Muscle of leg (tissue), 16 donors: ENCODE measurements around the gene ZFYVE1. TPM values are rescaled to one million over a fixed set of nuclear protein-coding genes. Genes with fewer than 3 reads are reported as not detected.

Source experiments
- DNase-seq: peaks from one replicate; pipeline ENCODE4 v3.0.0; 2013
- H3K27ac ChIP-seq: one replicate; pipeline ENCODE4 v1.5.1; 2013; ENCODE audit warnings: mild to moderate bottlenecking, low read length, control low read depth
- H3K27me3 ChIP-seq: one replicate; pipeline ENCODE4 v1.6.1; 2013; ENCODE audit warnings: low read length; ENCODE audit not compliant: control insufficient read depth, insufficient read depth
- H3K36me3 ChIP-seq: one replicate; pipeline ENCODE4 v1.6.1; 2013; ENCODE audit warnings: low read length; ENCODE audit not compliant: control insufficient read depth, insufficient read depth
- H3K4me1 ChIP-seq: one replicate; pipeline ENCODE4 v1.6.1; 2013; ENCODE audit warnings: low read length; ENCODE audit not compliant: control insufficient read depth, insufficient read depth
- H3K4me3 ChIP-seq: one replicate; pipeline ENCODE4 v1.5.1; 2013; ENCODE audit warnings: low read length, control low read depth
- H3K9me3 ChIP-seq: replicated peaks from 2 replicates; pipeline ENCODE4 v1.6.1; 2013; ENCODE audit warnings: low read depth, low read length; ENCODE audit not compliant: control insufficient read depth
- WGBS: methylation state at CpG from one replicate; pipeline ENCODE4 v1.1.5; 2013; ENCODE audit warnings: missing lambda C conversion rate; ENCODE audit not compliant: insufficient coverage; 5-methylcytosine and 5-hydroxymethylcytosine counted together
- long read RNA-seq, 11 donors: transcript quantifications; one replicate each; lab custom pipeline, GENCODE V29; 2026
- polyA plus RNA-seq, 8 donors: library from polyadenylated mRNA; unstranded; fragments of 120-200 nt; gene quantifications; one replicate each; pipeline versions ENCODE4 v1.2.1 to v1.2.3, GENCODE V29; 2013; ENCODE audit warnings: inconsistent platforms in 1 of 8, low replicate concordance in 1 of 8; ENCODE audit not compliant: insufficient read length in 8 of 8, insufficient read depth in 1 of 8
- total RNA-seq: library from RNA; stranded (reverse); fragments of 120-200 nt; gene quantifications from one replicate; pipeline ENCODE4 v1.2.4, GENCODE V29; 2013

Gene ZFYVE1
- total RNA-seq, result 8.4 TPM
- 10 to 100 TPM; 11.2 to 15.3 (median 12.8) TPM for polyA plus RNA-seq
- long read RNA-seq, donor 1, full-length matches to known transcripts, result 2 of 2 reads
- long read RNA-seq, donor 1, partial matches to known transcripts, result 0 of 2 reads
- long read RNA-seq, donor 1, other reads (novel, unspliced or antisense), result 0 of 2 reads
- long read RNA-seq, donor 2, full-length matches to known transcripts, result 2 of 2 reads
- long read RNA-seq, donor 2, partial matches to known transcripts, result 0 of 2 reads
- long read RNA-seq, donor 2, other reads (novel, unspliced or antisense), result 0 of 2 reads
- long read RNA-seq, donor 3, full-length matches to known transcripts, result 2 of 2 reads
- long read RNA-seq, donor 3, partial matches to known transcripts, result 0 of 2 reads
- long read RNA-seq, donor 3, other reads (novel, unspliced or antisense), result 0 of 2 reads
- long read RNA-seq, donor 4, result 0 reads
- long read RNA-seq, donor 5, full-length matches to known transcripts, result 2 of 8 reads
- long read RNA-seq, donor 5, partial matches to known transcripts, result 6 of 8 reads
- long read RNA-seq, donor 5, other reads (novel, unspliced or antisense), result 0 of 8 reads
- long read RNA-seq, donor 6, full-length matches to known transcripts, result 2 of 2 reads
- long read RNA-seq, donor 6, partial matches to known transcripts, result 0 of 2 reads
- long read RNA-seq, donor 6, other reads (novel, unspliced or antisense), result 0 of 2 reads
- long read RNA-seq, donor 7, full-length matches to known transcripts, result 4 of 4 reads
- long read RNA-seq, donor 7, partial matches to known transcripts, result 0 of 4 reads
- long read RNA-seq, donor 7, other reads (novel, unspliced or antisense), result 0 of 4 reads
- long read RNA-seq, donor 8, full-length matches to known transcripts, result 1 of 213 reads
- long read RNA-seq, donor 8, partial matches to known transcripts, result 212 of 213 reads
- long read RNA-seq, donor 8, other reads (novel, unspliced or antisense), result 0 of 213 reads
- long read RNA-seq, donor 9, partial matches to known transcripts, result 47 of 47 reads
- long read RNA-seq, donor 9, other reads (novel, unspliced or antisense), result 0 of 47 reads
- long read RNA-seq, donor 10, full-length matches to known transcripts, result 2 of 2 reads
- long read RNA-seq, donor 10, partial matches to known transcripts, result 0 of 2 reads
- long read RNA-seq, donor 10, other reads (novel, unspliced or antisense), result 0 of 2 reads
- long read RNA-seq, donor 11, full-length matches to known transcripts, result 1 of 1 reads
- long read RNA-seq, donor 11, partial matches to known transcripts, result 0 of 1 reads
- long read RNA-seq, donor 11, other reads (novel, unspliced or antisense), result 0 of 1 reads

- peak within 1 kb of the TSS; percentile 89 for H3K27ac ChIP-seq
- DNase-seq, result peak; percentile 100
- peak within 1 kb of the TSS; percentile 73 for H3K4me3 ChIP-seq
- WGBS, result 0% methylated on average over 32 of the region's 42 CpGs
- H3K4me1 ChIP-seq, result peaks cover 3% of the 10 kb centered on the region
- peaks cover 14% of the 10 kb centered on the region for H3K36me3 ChIP-seq
- H3K27me3 ChIP-seq, result no peaks in the 10 kb centered on the region
- H3K9me3 ChIP-seq, result no peaks in the 10 kb centered on the region
These were observed at the start of gene ZFYVE1 for GRCh38 chr14:73026845-73027542. Gene ZFYVE1, minus strand, starts transcription at chr14:73027106. Its CDS starts 2,598 bp downstream, at chr14:73024508.

- no peaks in the 10 kb centered on the region for H3K4me1 ChIP-seq
- no CpG with 5 or more reads among the region's 4 CpGs for WGBS
- peaks cover 32% of the 10 kb centered on the region for H3K36me3 ChIP-seq
- no peaks in the 10 kb centered on the region for H3K27me3 ChIP-seq
- H3K27ac ChIP-seq, result no peak overlapping the region
- no peak for DNase-seq
- H3K9me3 ChIP-seq, result no peaks in the 10 kb centered on the region
- no peak overlapping the region for H3K4me3 ChIP-seq
These were observed 42.7 kb upstream of the ZFYVE1 start for GRCh38 chr14:73069585-73069984.

- H3K9me3 ChIP-seq, result no peaks in the 10 kb centered on the region
- peaks cover 7% of the 10 kb centered on the region for H3K36me3 ChIP-seq
- 0% methylated on average over 20 of the region's 27 CpGs for WGBS
- H3K27me3 ChIP-seq, result no peaks in the 10 kb centered on the region
- peaks cover 6% of the 10 kb centered on the region for H3K4me1 ChIP-seq
- peak overlapping the region; percentile 72 for H3K4me3 ChIP-seq
- peak; percentile 57 for DNase-seq
- peak overlapping the region; percentile 98 for H3K27ac ChIP-seq
These were observed 32.2 kb upstream of the ZFYVE1 start for GRCh38 chr14:73058922-73059673.

GRCh38 chr14:73058224-73058921, 31.5 kb upstream of the ZFYVE1 start, which contains the start of gene RBM25:
Gene RBM25, plus strand, starts transcription at chr14:73058534. Its CDS starts 13,108 bp downstream, at chr14:73071642.
- H3K27ac ChIP-seq, result peak within 1 kb of the TSS; percentile 98
- H3K4me1 ChIP-seq, result peaks cover 6% of the 10 kb centered on the region
- no peaks in the 10 kb centered on the region for H3K9me3 ChIP-seq
- peak within 1 kb of the TSS; percentile 72 for H3K4me3 ChIP-seq
- WGBS, result under 1% methylated on average over 50 of the region's 57 CpGs
- H3K27me3 ChIP-seq, result no peaks in the 10 kb centered on the region
- H3K36me3 ChIP-seq, result peaks cover 4% of the 10 kb centered on the region
- peak; percentile 100 for DNase-seq

- DNase-seq, result no peak
- peaks cover 6% of the 10 kb centered on the region for H3K4me1 ChIP-seq
These were observed 31.0 kb upstream of the ZFYVE1 start for GRCh38 chr14:73057944-73058223.

GRCh38 chr14:73055251-73055650, 28.3 kb upstream of the ZFYVE1 start:
- H3K27ac ChIP-seq, result no peak overlapping the region
- WGBS, result no CpG with 5 or more reads among the region's 1 CpG
- no peaks in the 10 kb centered on the region for H3K27me3 ChIP-seq
- no peaks in the 10 kb centered on the region for H3K36me3 ChIP-seq
- no peaks in the 10 kb centered on the region for H3K9me3 ChIP-seq
- H3K4me3 ChIP-seq, result no peak overlapping the region
- DNase-seq, result no peak
- peaks cover 6% of the 10 kb centered on the region for H3K4me1 ChIP-seq

More at GRCh38 chr14:73057944-73058223, 31.0 kb upstream of the ZFYVE1 start:
- H3K27me3 ChIP-seq, result no peaks in the 10 kb centered on the region
- H3K9me3 ChIP-seq, result no peaks in the 10 kb centered on the region
- WGBS, result no CpG with 5 or more reads among the region's 8 CpGs
- peak overlapping the region; percentile 98 for H3K27ac ChIP-seq
- peaks cover 3% of the 10 kb centered on the region for H3K36me3 ChIP-seq
- H3K4me3 ChIP-seq, result peak overlapping the region; percentile 72

GRCh38 chr14:73049428-73049827, 22.5 kb upstream of the ZFYVE1 start:
- Histone ChIP-seq H3K27me3 (no peaks in the 10 kb centered on the region), H3K27ac (no peak overlapping the region), H3K36me3 (no peaks in the 10 kb centered on the region), H3K4me3 (no peak overlapping the region), H3K4me1 (no peaks in the 10 kb centered on the region), H3K9me3 (no peaks in the 10 kb centered on the region)
- DNase-seq, result no peak
- WGBS, result 0% methylated on average over 1 of the region's 4 CpGs

- H3K36me3 ChIP-seq, result no peaks in the 10 kb centered on the region
- DNase-seq, result no peak
- H3K27me3 ChIP-seq, result no peaks in the 10 kb centered on the region
- H3K4me3 ChIP-seq, result no peak overlapping the region
- no peak overlapping the region for H3K27ac ChIP-seq
- H3K9me3 ChIP-seq, result no peaks in the 10 kb centered on the region
- WGBS, result no CpG with 5 or more reads among the region's 1 CpG
- H3K4me1 ChIP-seq, result no peaks in the 10 kb centered on the region
These were observed 20.9 kb upstream of the ZFYVE1 start for GRCh38 chr14:73047808-73048207.
